Loucy (cell line): ENCODE results near the gene G6PC3.

ENCODE experiments used
- H2AFZ ChIP-seq: fragments of 200-600 bp; sonication (generic); 2 replicates; pipeline ENCODE4 v1.6.0; 2016; ENCODE audit warnings: antibody characterized with exemption, mild to moderate bottlenecking, low read length, moderate library complexity
- H3F3A ChIP-seq: fragments of 200-600 bp; 2 replicates; pipeline ENCODE4 v1.6.0; 2016; ENCODE audit warnings: antibody characterized with exemption, low read depth, mild to moderate bottlenecking
- H3K27me3 ChIP-seq: fragments of 200-600 bp; sonication (generic); 2 replicates; pipeline ENCODE4 v1.6.1; 2014; ENCODE audit warnings: low read length, mild to moderate bottlenecking; ENCODE audit not compliant: insufficient read depth, poor library complexity, severe bottlenecking
- H3K36me3 ChIP-seq: fragments of 200-600 bp; sonication (generic); 2 replicates; pipeline ENCODE4 v1.6.1; 2016; ENCODE audit warnings: low read length; ENCODE audit not compliant: insufficient read depth
- H3K4me1 ChIP-seq: fragments of 200-600 bp; sonication (generic); 2 replicates; pipeline ENCODE4 v1.5.1; 2014; ENCODE audit warnings: low read length, mild to moderate bottlenecking; ENCODE audit not compliant: insufficient read depth, poor library complexity, severe bottlenecking
- H3K4me2 ChIP-seq: fragments of 200-600 bp; sonication (generic); 2 replicates; pipeline ENCODE4 v1.6.0; 2014; ENCODE audit warnings: antibody characterized with exemption, low read length, low read depth, mild to moderate bottlenecking; ENCODE audit not compliant: poor library complexity, severe bottlenecking
- H3K4me3 ChIP-seq: fragments of 200-600 bp; sonication (generic); 2 replicates; pipeline ENCODE4 v1.5.1; 2014; ENCODE audit warnings: low read length, mild to moderate bottlenecking, mixed read lengths; ENCODE audit not compliant: poor library complexity, severe bottlenecking
- H3K79me2 ChIP-seq: fragments of 200-600 bp; sonication (generic); 2 replicates; pipeline ENCODE4 v1.6.1; 2014; ENCODE audit warnings: low read length; ENCODE audit not compliant: insufficient read depth
- H3K9ac ChIP-seq: fragments of 200-600 bp; sonication (generic); 2 replicates; pipeline ENCODE4 v1.6.0; 2014; ENCODE audit warnings: mild to moderate bottlenecking, low read depth, low read length, moderate library complexity; ENCODE audit not compliant: poor library complexity, severe bottlenecking
- H3K9me2 ChIP-seq: fragments of 200-600 bp; sonication (generic); replicated peaks from 2 replicates; pipeline ENCODE4 v1.6.1; 2016; ENCODE audit warnings: low read depth, low read length, mixed read lengths
- H3K9me3 ChIP-seq: fragments of 200-600 bp; sonication (generic); 2 replicates; pipeline ENCODE4 v1.6.1; 2014; ENCODE audit warnings: mild to moderate bottlenecking, antibody characterized with exemption, low read length, low read depth; ENCODE audit not compliant: insufficient read depth
- H4K20me1 ChIP-seq: fragments of 200-600 bp; sonication (generic); 2 replicates; pipeline ENCODE4 v1.6.0; 2014; ENCODE audit warnings: antibody characterized with exemption, low read length, mild to moderate bottlenecking; ENCODE audit not compliant: insufficient read depth, poor library complexity, severe bottlenecking
- CTCF ChIP-seq: fragments of 200-600 bp; sonication (generic); conservative IDR thresholded peaks from 2 replicates; pipeline ENCODE4 v1.5.1; 2014; ENCODE audit warnings: mild to moderate bottlenecking, antibody characterized with exemption, low read length
- EZH2phosphoT487 ChIP-seq: fragments of 200-600 bp; IDR thresholded peaks from 2 replicates; pipeline ENCODE4 v1.6.1; 2018; ENCODE audit warnings: antibody characterized with exemption, mild to moderate bottlenecking, moderate library complexity, borderline replicate concordance

Gene G6PC3

DNA sequence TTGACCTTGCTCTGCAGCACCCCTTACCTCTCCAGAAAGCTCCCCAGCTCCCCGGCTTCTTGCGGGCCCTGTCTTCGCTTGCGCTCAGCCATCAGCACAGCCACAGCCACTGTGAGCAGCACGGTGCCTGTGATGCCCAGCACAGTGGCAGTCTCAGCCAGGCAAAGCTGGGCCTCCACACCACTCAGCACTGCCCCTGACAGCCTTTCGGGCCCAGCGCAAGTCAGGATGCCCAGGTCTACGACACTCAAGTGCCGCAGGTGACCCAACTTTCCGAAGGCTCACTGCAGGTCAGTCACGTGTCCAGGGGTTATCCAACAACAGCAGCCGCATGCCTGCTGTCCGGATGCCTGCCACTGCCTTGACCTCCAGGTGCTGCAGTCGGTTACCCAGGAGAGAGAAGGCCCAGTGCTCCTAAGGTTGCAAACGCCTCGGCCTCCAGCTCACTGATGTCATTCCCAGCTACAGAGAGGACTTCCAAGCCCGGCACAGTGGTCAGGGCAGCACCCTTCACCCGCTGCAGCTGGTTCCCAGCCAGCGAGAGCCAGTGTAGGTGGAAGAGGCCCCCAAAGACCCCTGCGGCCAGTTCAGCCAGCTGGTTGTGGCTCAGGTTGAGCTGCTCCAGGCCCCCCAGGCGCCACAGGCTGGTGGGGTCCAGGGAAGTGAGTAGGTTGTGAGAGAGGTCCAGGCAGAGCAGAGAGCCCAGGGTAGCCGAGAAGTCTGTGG, 46.8 kb upstream of the G6PC3 start:
- no peak overlapping the region for H2AFZ ChIP-seq
- H3K4me1 ChIP-seq: no peaks in the 10 kb centered on the region
- H3K4me3 ChIP-seq: no peak overlapping the region
- H3K27me3 ChIP-seq: no peaks in the 10 kb centered on the region
- no peak overlapping the region for H3K9ac ChIP-seq
- no peaks in the 10 kb centered on the region for H4K20me1 ChIP-seq
- H3K4me2 ChIP-seq: no peak overlapping the region
- H3K36me3 ChIP-seq: no peaks in the 10 kb centered on the region
- no peaks in the 10 kb centered on the region for H3F3A ChIP-seq
- H3K9me2 ChIP-seq: no peaks in the 10 kb centered on the region
- no peak for TF ChIP-seq EZH2phosphoT487
- no peak for TF ChIP-seq CTCF
- H3K9me3 ChIP-seq: no peaks in the 10 kb centered on the region
- no peaks in the 10 kb centered on the region for H3K79me2 ChIP-seq

DNA sequence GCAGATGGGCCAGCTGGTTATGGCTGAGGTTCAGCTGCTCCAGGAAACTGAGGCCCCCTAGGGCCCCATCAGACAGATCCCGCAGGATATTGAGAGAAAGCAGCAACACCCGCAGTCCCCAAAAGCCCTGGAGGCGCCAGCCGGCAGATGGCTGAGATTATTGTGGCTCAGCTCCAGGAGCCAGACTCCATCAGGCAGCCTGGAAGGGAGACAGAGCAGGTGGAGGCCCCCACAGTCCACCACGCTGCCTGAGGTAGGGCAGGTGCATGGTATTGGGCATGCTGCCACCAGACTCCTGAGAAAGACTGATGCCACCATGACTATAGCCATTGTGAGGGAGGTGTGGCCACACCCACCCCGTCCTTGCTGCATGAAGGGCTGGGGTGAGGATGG, 46.3 kb upstream of the G6PC3 start:
- Histone ChIP-seq H3K9me2 (no peaks in the 10 kb centered on the region), H3K9me3 (no peaks in the 10 kb centered on the region), H3K36me3 (no peaks in the 10 kb centered on the region), H3F3A (no peaks in the 10 kb centered on the region), H3K9ac (no peak overlapping the region), H3K4me3 (no peak overlapping the region), H3K27me3 (no peaks in the 10 kb centered on the region), H3K4me2 (no peak overlapping the region), H3K79me2 (no peaks in the 10 kb centered on the region), H2AFZ (no peak overlapping the region), H4K20me1 (no peaks in the 10 kb centered on the region), H3K4me1 (no peaks in the 10 kb centered on the region)
- TF ChIP-seq CTCF: no peak

GRCh38 chr17:44024853-44025252, 45.7 kb upstream of the G6PC3 start:
- H4K20me1 ChIP-seq: no peaks in the 10 kb centered on the region
- H3K4me3 ChIP-seq: no peak overlapping the region
- no peaks in the 10 kb centered on the region for H3K27me3 ChIP-seq
- no peaks in the 10 kb centered on the region for H3K9me3 ChIP-seq
- H3K79me2 ChIP-seq: no peaks in the 10 kb centered on the region
- no peaks in the 10 kb centered on the region for H3K4me1 ChIP-seq
- TF ChIP-seq EZH2phosphoT487 (no peak), CTCF (no peak)
- no peak overlapping the region for H3K4me2 ChIP-seq
- H2AFZ ChIP-seq: no peak overlapping the region
- H3K9ac ChIP-seq: no peak overlapping the region
- H3K9me2 ChIP-seq: no peaks in the 10 kb centered on the region
- no peaks in the 10 kb centered on the region for H3F3A ChIP-seq
- H3K36me3 ChIP-seq: no peaks in the 10 kb centered on the region
